HepG2 (cell line): ENCODE measurements around the gene TAF12. TPM values are rescaled to one million over a fixed set of nuclear protein-coding genes. Genes with fewer than 3 reads are reported as not detected.

Source experiments
- AHR ChIP-seq: IDR thresholded peaks from 2 replicates; pipeline ENCODE4 v1.6.1; 2018; ENCODE audit warnings: missing genetic modification reagents, missing compliant biosample characterization
- ATF2 ChIP-seq: sonication (generic); formaldehyde crosslinking; IDR thresholded peaks from 2 replicates; pipeline ENCODE4 v1.4.0; 2020; ENCODE audit warnings: missing genetic modification reagents
- CREM ChIP-seq, 2 experiments: sonication (generic) in 1 of 2; formaldehyde crosslinking in 1 of 2; IDR thresholded peaks; 2 replicates each; pipeline versions ENCODE4 v1.4.0 to v1.6.1; 2016 to 2020; ENCODE audit warnings: antibody characterized with exemption in 1 of 2, mild to moderate bottlenecking in 1 of 2, missing genetic modification reagents in 1 of 2
- ELF3 ChIP-seq: IDR thresholded peaks from 2 replicates; pipeline ENCODE4 v1.6.1; 2016; ENCODE audit warnings: missing genetic modification reagents, missing compliant biosample characterization
- FOXA3 ChIP-seq: IDR thresholded peaks from 2 replicates; pipeline ENCODE4 v1.6.1; 2016; ENCODE audit warnings: missing genetic modification reagents, missing compliant biosample characterization
- MEIS1 ChIP-seq: sonication (generic); formaldehyde crosslinking; IDR thresholded peaks from 2 replicates; pipeline ENCODE4 v1.9.0; 2021; ENCODE audit warnings: mild to moderate bottlenecking, missing genetic modification reagents, moderate library complexity, borderline replicate concordance
- PAF1 ChIP-seq: IDR thresholded peaks from 2 replicates; pipeline ENCODE4 v1.6.1; 2016; ENCODE audit warnings: missing genetic modification reagents, missing compliant biosample characterization
- PCBP2 ChIP-seq: fragments of 200-400 bp; formaldehyde crosslinking; optimal IDR thresholded peaks from 2 replicates; pipeline ENCODE3; 2018; ENCODE audit warnings: low read length, low read depth; ENCODE audit not compliant: poor library complexity, severe bottlenecking
- POLR2AphosphoS5 ChIP-seq: IDR thresholded peaks from 2 replicates; pipeline ENCODE4 v1.6.1; 2012; ENCODE audit warnings: low read depth, low read length
- RAD21 ChIP-seq: fragments of 450-650 bp; formaldehyde crosslinking; IDR thresholded peaks from 2 replicates; pipeline ENCODE4 v1.5.0; 2020; ENCODE audit warnings: mild to moderate bottlenecking
- RERE ChIP-seq: IDR thresholded peaks from 2 replicates; pipeline ENCODE4 v1.6.1; 2016; ENCODE audit warnings: low read depth, missing genetic modification reagents, missing compliant biosample characterization
- SATB2 ChIP-seq: sonication (generic); formaldehyde crosslinking; IDR thresholded peaks from 2 replicates; pipeline ENCODE4 v1.5.0; 2020; ENCODE audit warnings: missing genetic modification reagents
- TFDP1 ChIP-seq: IDR thresholded peaks from 2 replicates; pipeline ENCODE4 v1.6.1; 2016; ENCODE audit warnings: missing compliant biosample characterization, missing genetic modification reagents, borderline replicate concordance
- ZBTB3 ChIP-seq: sonication (generic); formaldehyde crosslinking; IDR thresholded peaks from 2 replicates; pipeline ENCODE4 v1.4.0; 2020; ENCODE audit warnings: low read depth, mild to moderate bottlenecking, moderate library complexity, missing genetic modification reagents, borderline replicate concordance
- ZFP62 ChIP-seq: sonication (generic); formaldehyde crosslinking; IDR thresholded peaks from 2 replicates; pipeline ENCODE4 v1.4.0; 2020; ENCODE audit warnings: missing genetic modification reagents
- ZNF431 ChIP-seq: sonication (generic); formaldehyde crosslinking; IDR thresholded peaks from 2 replicates; pipeline ENCODE4 v1.9.0; 2022; ENCODE audit warnings: missing genetic modification reagents, low read depth, mild to moderate bottlenecking, borderline replicate concordance
- ZNF558 ChIP-seq: sonication (generic); formaldehyde crosslinking; IDR thresholded peaks from 2 replicates; pipeline ENCODE4 v1.9.0; 2022; ENCODE audit warnings: mild to moderate bottlenecking, missing genetic modification reagents, borderline replicate concordance
- ZNF781 ChIP-seq: sonication (generic); formaldehyde crosslinking; IDR thresholded peaks from 2 replicates; pipeline ENCODE4 v1.5.1; 2020; ENCODE audit warnings: borderline replicate concordance, mild to moderate bottlenecking, missing genetic modification reagents; ENCODE audit errors: not compliant biosample characterization
- ZNF784 ChIP-seq: sonication (generic); formaldehyde crosslinking; IDR thresholded peaks from 2 replicates; pipeline ENCODE4 v1.5.1; 2020; ENCODE audit warnings: missing genetic modification reagents, mild to moderate bottlenecking, borderline replicate concordance
- polyA plus RNA-seq, 8 experiments: library from polyadenylated mRNA; depleted of rRNA in 3 of 8; stranded (reverse) in 7 of 8; unstranded in 1 of 8; fragments of >200 nt; fragmentation: Illumina TruSeq in 4 of 8; extraction: Trizol in 4 of 8; gene quantifications; 2 replicates each; pipeline versions ENCODE4 v1.2.1 to v1.2.3, GENCODE V29; 2011 to 2016; ENCODE audit warnings: low read depth in 4 of 8, missing spikeins in 1 of 8, mixed read lengths in 1 of 8; ENCODE audit not compliant: insufficient read depth in 1 of 8
- total RNA-seq, 5 experiments: library from RNA; depleted of rRNA; stranded (reverse); fragments of >200 nt; fragmentation: Illumina TruSeq; extraction: Trizol; gene quantifications; 2 replicates each; pipeline ENCODE4 v1.2.3, GENCODE V29; 2016; ENCODE audit warnings: low read depth in 1 of 5

TAF12 gene
- total and polyA plus RNA-seq, 2 of the 13 experiments (the other 11 are each of a cell fraction or from before 2014, with no cell fraction given): 16.3 to 17.1 TPM

GRCh38 chr1:28581531-28582247 is 61.2 kb downstream of the TAF12 start (continued):
- peak; percentile 96 for TF ChIP-seq ZNF784 (CRISPR knock-in tag)
- TF ChIP-seq ZFP62 (CRISPR knock-in tag): no peak
- TF ChIP-seq TFDP1: peak; percentile 91
- TF ChIP-seq ZBTB3 (CRISPR knock-in tag): peak; percentile 66; the same call in 1 of the 2 replicates
- peak; percentile 90; the same call in 1 of the 2 replicates for TF ChIP-seq ZNF558
- peak; percentile 22; the same call in 1 of the 2 replicates for TF ChIP-seq SATB2 (CRISPR knock-in tag)
- peak; percentile 18; the same call in 1 of the 2 replicates for TF ChIP-seq FOXA3
- TF ChIP-seq PCBP2: no peak
- TF ChIP-seq ATF2 (CRISPR knock-in tag): peak; percentile 37; the same call in 1 of the 2 replicates
- peak; percentile 66; the same call in 1 of the 2 replicates for TF ChIP-seq ELF3 (CRISPR knock-in tag)
- TF ChIP-seq RAD21: peak; percentile 62
- TF ChIP-seq POLR2AphosphoS5: peak; percentile 100
- TF ChIP-seq ZNF431: no peak
- TF ChIP-seq RERE: peak; percentile 74
- TF ChIP-seq AHR: peak; percentile 77; the same call in 1 of the 2 replicates
- peak; percentile 80; the same call in 1 of the 2 replicates for TF ChIP-seq MEIS1
- TF ChIP-seq ZNF781: no peak
- TF ChIP-seq PAF1: peak; percentile 76; the same call in 1 of the 2 replicates
- peak; percentile 85 for TF ChIP-seq CREM (IDR thresholded peaks at IDR 0.05)
- no peak for TF ChIP-seq CREM (CRISPR knock-in tag; IDR thresholded peaks at IDR 0.05)
